Posterior cingulate gyrus (tissue), 11 donors: ENCODE measurements around the gene NLRP3.

Experiments
- DNase-seq, 10 donors: peaks; one replicate each; pipeline versions ENCODE4 v3.0.0 to v3.0.0-alpha.2; 2020 to 2021; ENCODE audit warnings: mixed read lengths in 3 of 10
- intact Hi-C: fragments of 100-400 bp; cut with DNase I; formaldehyde crosslinking; loops from one replicate; pipeline ENCODE4 v1.15.1; 2023

Gene NLRP3

GRCh38 chr1:247435030-247435758 lies 19.2 kb downstream of the NLRP3 start:
- no peak for DNase-seq
- intact Hi-C loops: no loop called here

GRCh38 chr1:247435759-247436147 lies 19.8 kb downstream of the NLRP3 start:
- intact Hi-C loops: no loop called here
- DNase-seq: no peak

GRCh38 chr1:247437551-247438505 lies 21.9 kb downstream of the NLRP3 start:
- intact Hi-C loops: no loop called here
- no peak for DNase-seq

- no peak for DNase-seq
- intact Hi-C loops: loop anchor here (10.0 kb wide), 1 partner anchor 55 kb away; no protein-coding TSS in a partner anchor
These were observed 24.1 kb downstream of the NLRP3 start for GRCh38 chr1:247440001-247440620.

GRCh38 chr1:247441606-247442005 lies 25.6 kb downstream of the NLRP3 start:
- intact Hi-C loops: loop anchor here (10.0 kb wide), 1 partner anchor 57 kb away; no protein-coding TSS in a partner anchor

GRCh38 chr1:247442164-247442563 lies 26.2 kb downstream of the NLRP3 start:
- DNase-seq: peak in 1 of 10 donors; percentile 58
- intact Hi-C loops: loop anchor here (10.0 kb wide), 1 partner anchor 57 kb away; no protein-coding TSS in a partner anchor

More at GRCh38 chr1:247441606-247442005, 25.6 kb downstream of the NLRP3 start:
- no peak for DNase-seq

- intact Hi-C loops: loop anchor here (10.0 kb wide), 1 partner anchor 59 kb away; no protein-coding TSS in a partner anchor
These were observed 27.7 kb downstream of the NLRP3 start for GRCh38 chr1:247443641-247444040.

GRCh38 chr1:247444571-247444970 lies 28.6 kb downstream of the NLRP3 start:
- no peak for DNase-seq
- intact Hi-C loops: loop anchor here (10.0 kb wide), 1 partner anchor 60 kb away; no protein-coding TSS in a partner anchor

More at GRCh38 chr1:247443641-247444040, 27.7 kb downstream of the NLRP3 start:
- DNase-seq: peak in 1 of 10 donors; percentile 64

GRCh38 chr1:247445526-247446356 lies 29.8 kb downstream of the NLRP3 start:
- peak in 1 of 10 donors; percentile 81 for DNase-seq
- intact Hi-C loops: loop anchor here (10.0 kb wide), 1 partner anchor 61 kb away; no protein-coding TSS in a partner anchor

- DNase-seq: no peak
- intact Hi-C loops: loop anchor here (10.0 kb wide), 1 partner anchor 63 kb away; no protein-coding TSS in a partner anchor
These were observed 31.4 kb downstream of the NLRP3 start for GRCh38 chr1:247447162-247447909.

GRCh38 chr1:247448107-247448791 lies 32.3 kb downstream of the NLRP3 start:
- peak; percentile 52 to 94 (median 67) for DNase-seq
- intact Hi-C loops: loop anchor here (10.0 kb wide), 1 partner anchor 63 kb away; no protein-coding TSS in a partner anchor

GRCh38 chr1:247451388-247452010 lies 35.5 kb downstream of the NLRP3 start:
- DNase-seq: peak in 1 of 10 donors; percentile 63
- intact Hi-C loops: no loop called here

- DNase-seq: peak in 1 of 10 donors; percentile 44
- intact Hi-C loops: no loop called here
These were observed 36.6 kb downstream of the NLRP3 start for GRCh38 chr1:247452447-247453039.

GRCh38 chr1:247453245-247453644 lies 37.3 kb downstream of the NLRP3 start:
- intact Hi-C loops: no loop called here
- no peak for DNase-seq

- intact Hi-C loops: no loop called here
- DNase-seq: no peak
These were observed 38.0 kb downstream of the NLRP3 start for GRCh38 chr1:247453997-247454396.

GRCh38 chr1:247456021-247456420 lies 40.0 kb downstream of the NLRP3 start:
- no peak for DNase-seq
- intact Hi-C loops: no loop called here
